GM12891 (cell line): ENCODE measurements around the gene TSPYL6.

Experiments used
- POLR2A ChIP-seq: IDR thresholded peaks from 2 replicates; pipeline ENCODE4 v1.6.1; 2011; ENCODE audit warnings: low read depth, low read length, control low read depth
- POLR2AphosphoS5 ChIP-seq: IDR thresholded peaks from 2 replicates; pipeline ENCODE4 v1.6.1; 2011; ENCODE audit warnings: low read depth, low read length, control low read depth
- POU2F2 ChIP-seq: IDR thresholded peaks from 2 replicates; pipeline ENCODE4 v1.6.1; 2011; ENCODE audit warnings: low read depth, mild to moderate bottlenecking, control low read depth, low read length, moderate library complexity
- SPI1 ChIP-seq: IDR thresholded peaks from 2 replicates; pipeline ENCODE4 v1.6.1; 2011; ENCODE audit warnings: low read depth, low read length, control low read depth
- TAF1 ChIP-seq: IDR thresholded peaks from 2 replicates; pipeline ENCODE4 v1.6.1; 2011; ENCODE audit warnings: low read depth, low read length, control low read depth

DNA sequence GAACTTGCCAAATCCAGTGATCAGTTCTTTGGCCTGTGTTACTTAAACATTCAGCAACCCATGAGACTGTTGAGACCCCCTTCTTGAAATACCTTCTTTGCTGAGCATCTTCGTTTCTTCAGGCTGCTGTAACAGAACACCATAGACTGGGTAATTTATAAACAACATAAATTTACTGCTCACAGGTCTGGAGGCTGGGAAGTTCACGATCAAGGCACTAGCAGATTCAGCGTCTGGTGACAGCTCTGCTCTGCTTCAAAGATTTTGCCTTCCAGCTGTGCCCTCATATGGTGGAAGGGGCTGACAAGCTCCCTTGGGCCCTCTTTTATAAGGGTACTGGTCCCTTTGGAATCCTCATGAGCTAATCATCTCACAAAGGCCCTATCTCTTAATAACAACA lies 28.8 kb upstream of the TSPYL6 start:
- TF ChIP-seq TAF1 (no peak), POLR2A (no peak), POLR2AphosphoS5 (no peak), POU2F2 (no peak), SPI1 (no peak)
